GM12875 (cell line): ENCODE data around the gene SATB2.
A peak's percentile ranks its signal among the peaks of the same experiment; 100 is the strongest.

Experiments
- H3K4me3 ChIP-seq: one replicate; pipeline ENCODE4 v1.5.1; 2011; ENCODE audit warnings: low read depth, low read length, control low read depth
- TF ChIP-seq, protein P1 (sequence below): IDR thresholded peaks from 2 replicates; pipeline ENCODE4 v1.5.1; 2011; ENCODE audit warnings: low read depth, mild to moderate bottlenecking, control low read depth, inconsistent platforms, low read length, moderate library complexity, borderline replicate concordance; ENCODE audit not compliant: insufficient read depth

SATB2 gene

DNA sequence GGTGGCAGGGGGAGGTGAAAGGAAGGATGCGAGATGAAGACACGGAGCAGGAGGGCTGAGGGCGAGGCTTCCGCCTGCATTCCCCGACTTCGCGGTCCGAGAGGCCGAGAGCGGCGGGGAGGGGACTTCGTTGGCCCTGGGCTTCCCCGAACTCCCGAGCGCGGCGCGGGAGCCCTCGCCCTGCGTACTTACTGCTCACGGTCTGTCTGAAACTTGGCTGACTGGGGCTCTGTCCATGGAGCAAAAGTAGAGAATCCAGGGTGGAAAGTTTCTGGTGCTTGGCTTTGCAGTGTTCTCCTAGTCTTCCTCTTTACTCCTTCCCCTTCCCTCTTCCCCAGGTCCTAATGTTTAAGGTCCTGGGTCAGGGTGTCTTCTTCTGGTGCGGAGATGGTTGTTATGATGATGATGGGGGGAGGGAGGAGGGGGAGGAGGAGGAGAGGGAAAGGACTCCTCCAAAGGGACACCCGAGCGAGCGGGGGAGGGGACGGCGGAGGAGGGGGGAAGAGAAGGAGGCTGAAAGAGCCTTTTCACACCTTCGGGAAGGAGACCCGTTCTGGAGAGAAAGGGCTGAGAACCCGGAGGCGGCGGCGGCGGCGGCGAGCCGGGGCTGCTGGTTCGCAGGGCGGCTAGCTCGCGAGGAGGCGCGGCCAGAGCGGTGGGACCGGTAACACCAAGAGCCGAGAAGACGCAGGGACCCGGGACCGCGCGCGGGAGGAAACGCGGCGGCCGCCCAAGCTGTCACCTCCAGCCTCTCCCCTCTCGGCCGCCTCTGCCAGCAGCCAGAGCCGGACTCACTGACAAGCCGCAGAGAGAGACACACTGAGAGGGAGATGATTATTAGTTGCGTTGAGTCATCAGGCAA is at the start of gene SATB2:
SATB2 (minus strand) TSS at position 793 of the 862 bp plus-strand sequence. CDS start 1,902 bp downstream, outside the sequence.
- TF ChIP-seq, protein P1, sequence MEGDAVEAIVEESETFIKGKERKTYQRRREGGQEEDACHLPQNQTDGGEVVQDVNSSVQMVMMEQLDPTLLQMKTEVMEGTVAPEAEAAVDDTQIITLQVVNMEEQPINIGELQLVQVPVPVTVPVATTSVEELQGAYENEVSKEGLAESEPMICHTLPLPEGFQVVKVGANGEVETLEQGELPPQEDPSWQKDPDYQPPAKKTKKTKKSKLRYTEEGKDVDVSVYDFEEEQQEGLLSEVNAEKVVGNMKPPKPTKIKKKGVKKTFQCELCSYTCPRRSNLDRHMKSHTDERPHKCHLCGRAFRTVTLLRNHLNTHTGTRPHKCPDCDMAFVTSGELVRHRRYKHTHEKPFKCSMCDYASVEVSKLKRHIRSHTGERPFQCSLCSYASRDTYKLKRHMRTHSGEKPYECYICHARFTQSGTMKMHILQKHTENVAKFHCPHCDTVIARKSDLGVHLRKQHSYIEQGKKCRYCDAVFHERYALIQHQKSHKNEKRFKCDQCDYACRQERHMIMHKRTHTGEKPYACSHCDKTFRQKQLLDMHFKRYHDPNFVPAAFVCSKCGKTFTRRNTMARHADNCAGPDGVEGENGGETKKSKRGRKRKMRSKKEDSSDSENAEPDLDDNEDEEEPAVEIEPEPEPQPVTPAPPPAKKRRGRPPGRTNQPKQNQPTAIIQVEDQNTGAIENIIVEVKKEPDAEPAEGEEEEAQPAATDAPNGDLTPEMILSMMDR: no peak
- peak within 1 kb of the TSS; percentile 68 for H3K4me3 ChIP-seq

DNA sequence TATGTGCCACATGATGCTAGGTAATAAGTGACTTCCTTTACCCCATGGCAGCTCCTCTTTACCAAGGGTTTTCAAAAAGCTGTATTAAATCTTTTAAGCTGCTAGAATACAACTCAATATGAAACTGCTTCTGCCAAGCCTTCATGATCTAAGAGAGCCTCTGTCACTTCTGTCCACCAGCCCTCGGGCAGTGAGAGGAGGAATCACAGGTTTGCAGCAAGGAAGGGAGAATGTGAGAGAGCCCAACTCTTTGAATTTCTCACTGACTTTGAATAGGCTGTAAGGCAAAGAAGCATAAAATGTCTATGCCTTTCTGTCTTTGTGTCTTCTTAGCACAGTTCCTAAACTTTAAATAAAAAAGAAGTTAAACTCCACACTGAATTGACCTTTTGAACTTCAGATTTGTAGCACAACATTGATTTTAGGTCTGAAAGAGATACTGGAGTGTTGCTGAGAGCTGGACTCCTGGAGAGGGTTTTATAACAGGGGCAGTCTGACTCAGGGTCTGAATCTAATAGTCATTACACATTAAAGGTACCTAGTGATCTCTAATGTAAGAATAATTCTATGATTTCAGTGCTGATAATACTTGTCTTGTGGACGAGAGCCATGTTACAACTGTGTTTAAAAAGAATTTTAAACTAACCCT is 48.1 kb upstream of the SATB2 start:
- TF ChIP-seq, protein P1: no peak
- H3K4me3 ChIP-seq: no peak overlapping the region

DNA sequence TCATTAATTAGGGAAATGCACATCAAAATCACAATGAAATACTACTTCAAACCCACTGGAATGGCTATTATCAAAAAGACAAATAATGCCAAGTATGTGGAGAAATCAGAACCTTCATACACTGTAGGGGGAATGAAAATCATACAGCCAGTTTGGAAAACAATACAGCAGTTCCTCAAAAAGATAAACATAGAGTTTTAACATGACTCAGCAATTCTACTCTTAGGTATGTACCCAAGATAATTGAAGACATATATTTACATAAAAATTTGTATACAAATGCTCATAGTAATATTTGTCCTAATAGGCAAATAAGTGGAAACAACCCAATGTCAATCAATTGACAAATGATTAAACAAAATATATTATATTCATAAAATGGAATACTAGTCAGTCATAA is 45.4 kb upstream of the SATB2 start:
- TF ChIP-seq, protein P1: no peak
- H3K4me3 ChIP-seq: no peak overlapping the region

DNA sequence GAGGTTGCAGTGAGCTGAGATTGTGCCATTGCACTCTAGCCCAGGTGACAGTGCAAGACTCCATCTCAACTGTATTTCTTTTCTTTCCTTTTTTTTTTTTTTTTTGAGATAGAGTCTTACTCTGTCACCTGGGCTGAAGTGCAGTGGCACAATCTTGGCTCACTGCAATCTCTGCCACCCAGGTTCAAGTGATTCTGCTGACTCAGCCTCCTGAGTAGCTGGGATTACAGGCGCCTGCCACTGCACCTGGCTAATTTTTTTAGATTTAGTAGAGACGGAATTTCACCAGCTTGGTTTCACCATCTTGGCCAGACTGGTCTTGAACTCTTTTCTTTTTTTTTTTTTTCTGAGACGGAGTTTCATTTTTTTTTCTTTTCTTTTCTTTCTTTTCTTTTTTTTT is 41.3 kb upstream of the SATB2 start:
- TF ChIP-seq, protein P1: no peak
- H3K4me3 ChIP-seq: no peak overlapping the region

DNA sequence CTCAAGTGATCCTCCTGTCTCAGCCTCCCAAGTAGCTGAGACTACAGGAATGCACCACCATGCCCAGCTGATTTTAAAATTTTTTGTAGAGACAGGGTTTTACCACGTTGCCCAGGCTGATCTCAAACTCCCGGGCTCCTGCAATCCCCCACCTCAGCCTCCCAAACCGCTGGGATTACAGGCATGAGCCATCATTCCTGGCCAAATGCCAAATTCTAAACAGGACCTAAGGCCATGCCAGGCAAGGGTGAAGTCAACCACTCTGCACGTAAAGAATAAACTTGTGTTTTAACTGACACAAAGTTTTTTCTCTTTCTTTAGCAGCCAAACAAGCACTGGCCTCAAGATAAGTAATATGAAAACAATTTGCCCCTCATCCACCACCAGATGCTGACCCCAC is 37.4 kb upstream of the SATB2 start:
- TF ChIP-seq, protein P1: no peak
- no peak overlapping the region for H3K4me3 ChIP-seq

DNA sequence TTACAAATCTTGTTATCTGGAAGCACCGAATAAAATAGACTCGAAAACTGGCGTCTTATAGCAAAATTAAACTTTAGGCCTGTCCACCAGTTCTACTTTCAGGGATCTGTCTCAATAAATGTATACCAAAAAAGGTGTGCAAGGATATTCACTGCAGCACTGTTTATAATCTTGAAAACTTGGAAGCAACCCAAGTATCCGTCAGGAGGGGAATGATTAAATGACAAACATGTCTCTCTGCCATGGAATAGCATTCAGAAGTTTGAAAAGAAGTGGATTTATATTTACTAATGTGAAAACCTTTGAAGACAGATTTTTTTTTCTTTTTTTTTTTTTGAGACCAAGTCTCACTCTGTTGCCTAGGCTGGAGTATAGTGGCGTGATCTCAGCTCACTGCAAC is 32.3 kb upstream of the SATB2 start:
- TF ChIP-seq, protein P1: no peak
- no peak overlapping the region for H3K4me3 ChIP-seq
